K562 (cell line): ENCODE data around the gene TSPAN15. TPM values are rescaled to one million over a fixed set of nuclear protein-coding genes. Genes with fewer than 3 reads are reported as not detected.

Source experiments
- BHLHE40 ChIP-seq: IDR thresholded peaks from 2 replicates; pipeline ENCODE4 v1.6.1; 2011; ENCODE audit warnings: low read length, improper control_type of control experiment
- C11orf30 ChIP-seq: fragments of 450-650 bp; IDR thresholded peaks from 2 replicates; pipeline ENCODE4 v1.6.1; 2016; ENCODE audit warnings: low read depth, mild to moderate bottlenecking
- JUND ChIP-seq, 2 experiments: IDR thresholded peaks; 2 replicates in 1 of 2; 3 replicates in 1 of 2; pipeline ENCODE4 v1.6.1; 2011; ENCODE audit warnings: borderline replicate concordance in 2 of 2, low read depth in 2 of 2, low read length in 2 of 2, improper control_type of control experiment in 1 of 2, missing biosample characterization in 1 of 2, missing genetic modification characterization in 1 of 2, missing genetic modification reagents in 1 of 2
- MAFF ChIP-seq: IDR thresholded peaks from 2 replicates; pipeline ENCODE4 v1.6.1; 2012; ENCODE audit warnings: low read length, improper control_type of control experiment
- MEIS2 ChIP-seq: fragments of 450-650 bp; IDR thresholded peaks from 2 replicates; pipeline ENCODE4 v1.6.1; 2014; ENCODE audit warnings: mild to moderate bottlenecking; ENCODE audit not compliant: partially characterized antibody
- MXI1 ChIP-seq: IDR thresholded peaks from 2 replicates; pipeline ENCODE4 v1.6.1; 2011; ENCODE audit warnings: low read depth, mild to moderate bottlenecking, improper control_type of control experiment, low read length
- NFE2 ChIP-seq: IDR thresholded peaks from 2 replicates; pipeline ENCODE4 v1.6.1; 2014; ENCODE audit warnings: antibody characterized with exemption, low read depth
- RCOR1 ChIP-seq, 2 experiments: IDR thresholded peaks; 2 replicates each; pipeline ENCODE4 v1.6.1; 2012; ENCODE audit warnings: low read depth in 2 of 2, low read length in 2 of 2, borderline replicate concordance in 1 of 2, improper control_type of control experiment in 1 of 2
- SMARCA5 ChIP-seq: fragments of 450-650 bp; IDR thresholded peaks from 2 replicates; pipeline ENCODE4 v1.6.1; 2016
- ZNF316 ChIP-seq: fragments of 450-650 bp; IDR thresholded peaks from 2 replicates; pipeline ENCODE4 v1.6.1; 2016
- polyA plus RNA-seq, 8 experiments: library from polyadenylated mRNA; depleted of rRNA in 4 of 8; stranded (reverse) in 5 of 8; unstranded in 3 of 8; fragments of >200 nt; fragmentation: Nextera tagmentation in 2 of 8; fragmentation: Illumina TruSeq in 1 of 8; extraction: Ambion mirVana in 2 of 8; extraction: Trizol in 1 of 8; gene quantifications; 2 replicates each; pipeline versions ENCODE4 v1.2.1 to v1.2.3, GENCODE V29; 2011 to 2014; ENCODE audit warnings: inconsistent platforms in 1 of 8, missing spikeins in 1 of 8
- total RNA-seq, 7 experiments: library from RNA; depleted of rRNA in 6 of 7; stranded (reverse); fragments of >200 nt in 6 of 7; fragmentation: Illumina TruSeq in 2 of 7; extraction: Trizol in 2 of 7; gene quantifications; 2 replicates each; pipeline versions ENCODE4 v1.2.1 to v1.2.3, GENCODE V29; 2011 to 2021; ENCODE audit warnings: low replicate concordance in 1 of 7
- TF ChIP-seq, protein P1 (sequence below): fragments of 200-800 bp; sonication (Bioruptor generic); IDR thresholded peaks from 2 replicates; pipeline ENCODE4 v1.6.1; 2017; ENCODE audit warnings: missing genetic modification characterization, missing compliant biosample characterization
- TF ChIP-seq, protein P2 (sequence below), 3 experiments: fragments of 200-800 bp in 1 of 3; fragments of 250-450 bp in 1 of 3; fragments of 450-650 bp in 1 of 3; sonication (Bioruptor Pico) in 1 of 3; sonication (Bioruptor generic) in 1 of 3; formaldehyde crosslinking in 1 of 3; IDR thresholded peaks; 2 replicates each; pipeline versions ENCODE4 v1.6.1 to v1.8.0; 2016 to 2022; ENCODE audit warnings: mild to moderate bottlenecking in 2 of 3, missing genetic modification characterization in 2 of 3, missing compliant biosample characterization in 1 of 3, moderate library complexity in 1 of 3
- TF ChIP-seq, protein P3 (sequence below), 2 experiments: IDR thresholded peaks; 2 replicates each; pipeline ENCODE4 v1.6.1; 2011; ENCODE audit warnings: borderline replicate concordance in 1 of 2, control low read depth in 1 of 2, low read depth in 1 of 2, low read length in 1 of 2, mild to moderate bottlenecking in 1 of 2, mixed read lengths in 1 of 2, moderate library complexity in 1 of 2; ENCODE audit not compliant: insufficient read depth in 1 of 2, insufficient read length in 1 of 2, poor library complexity in 1 of 2, severe bottlenecking in 1 of 2; ENCODE audit errors: extremely low read depth in 1 of 2
- TF ChIP-seq, protein P4 (sequence below): IDR thresholded peaks from 2 replicates; pipeline ENCODE4 v1.6.1; 2014; ENCODE audit warnings: antibody characterized with exemption
- TF ChIP-seq, protein P5 (sequence below): fragments of 250-450 bp; sonication (Bioruptor Pico); IDR thresholded peaks from 2 replicates; pipeline ENCODE4 v1.4.0; 2020

TSPAN15 gene
- total and polyA plus RNA-seq, 9 of the 15 experiments (the other 6 are each of a cell fraction or from before 2014, with no cell fraction given), result 0.33 to 1.0 (median 0.45) TPM; not detected in 2

DNA sequence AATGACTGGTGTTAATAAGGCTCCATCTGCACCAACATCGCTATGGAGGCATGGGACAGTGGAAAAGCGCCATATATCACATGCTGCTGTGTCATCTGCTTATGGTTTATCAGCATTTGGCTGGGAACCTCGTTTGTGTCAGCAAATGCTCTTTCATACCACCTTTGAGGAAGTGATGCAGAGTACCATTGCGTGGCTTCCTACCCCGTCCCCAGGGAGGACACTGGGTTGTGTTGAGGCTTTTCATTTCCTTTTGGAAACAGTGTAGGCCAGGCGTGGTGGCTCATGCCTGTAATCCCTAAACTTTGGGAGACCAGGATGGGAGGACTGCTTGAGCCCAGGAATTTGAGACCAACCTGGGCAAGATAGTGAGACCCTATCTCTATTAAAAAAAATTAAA lies 41.3 kb upstream of the TSPAN15 start (continued):
- TF ChIP-seq, protein P1, sequence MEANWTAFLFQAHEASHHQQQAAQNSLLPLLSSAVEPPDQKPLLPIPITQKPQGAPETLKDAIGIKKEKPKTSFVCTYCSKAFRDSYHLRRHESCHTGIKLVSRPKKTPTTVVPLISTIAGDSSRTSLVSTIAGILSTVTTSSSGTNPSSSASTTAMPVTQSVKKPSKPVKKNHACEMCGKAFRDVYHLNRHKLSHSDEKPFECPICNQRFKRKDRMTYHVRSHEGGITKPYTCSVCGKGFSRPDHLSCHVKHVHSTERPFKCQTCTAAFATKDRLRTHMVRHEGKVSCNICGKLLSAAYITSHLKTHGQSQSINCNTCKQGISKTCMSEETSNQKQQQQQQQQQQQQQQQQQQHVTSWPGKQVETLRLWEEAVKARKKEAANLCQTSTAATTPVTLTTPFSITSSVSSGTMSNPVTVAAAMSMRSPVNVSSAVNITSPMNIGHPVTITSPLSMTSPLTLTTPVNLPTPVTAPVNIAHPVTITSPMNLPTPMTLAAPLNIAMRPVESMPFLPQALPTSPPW (CRISPR knock-in tag), result 0 out of 2 replicates have a peak, but pooled peaks have one; percentile 23
- TF ChIP-seq SMARCA5, result 0 out of 2 replicates have a peak, but pooled peaks have one; percentile 24
- peak; percentile 73; the same call in 1 of the 2 replicates for TF ChIP-seq JUND (IDR thresholded peaks at IDR 0.05; ENCODE audit: borderline replicate concordance, low read depth, low read length)
- peak; percentile 48; the same call in 1 of the 3 replicates for TF ChIP-seq JUND (tag; IDR thresholded peaks at IDR 0.05; ENCODE audit: borderline replicate concordance, low read depth, low read length)
- 0 out of 2 replicates have a peak, but pooled peaks have one; percentile 30 for TF ChIP-seq BHLHE40
- TF ChIP-seq MAFF, result peak; percentile 55; the same call in 1 of the 2 replicates
- TF ChIP-seq NFE2, result peak; percentile 84
- TF ChIP-seq, protein P2, sequence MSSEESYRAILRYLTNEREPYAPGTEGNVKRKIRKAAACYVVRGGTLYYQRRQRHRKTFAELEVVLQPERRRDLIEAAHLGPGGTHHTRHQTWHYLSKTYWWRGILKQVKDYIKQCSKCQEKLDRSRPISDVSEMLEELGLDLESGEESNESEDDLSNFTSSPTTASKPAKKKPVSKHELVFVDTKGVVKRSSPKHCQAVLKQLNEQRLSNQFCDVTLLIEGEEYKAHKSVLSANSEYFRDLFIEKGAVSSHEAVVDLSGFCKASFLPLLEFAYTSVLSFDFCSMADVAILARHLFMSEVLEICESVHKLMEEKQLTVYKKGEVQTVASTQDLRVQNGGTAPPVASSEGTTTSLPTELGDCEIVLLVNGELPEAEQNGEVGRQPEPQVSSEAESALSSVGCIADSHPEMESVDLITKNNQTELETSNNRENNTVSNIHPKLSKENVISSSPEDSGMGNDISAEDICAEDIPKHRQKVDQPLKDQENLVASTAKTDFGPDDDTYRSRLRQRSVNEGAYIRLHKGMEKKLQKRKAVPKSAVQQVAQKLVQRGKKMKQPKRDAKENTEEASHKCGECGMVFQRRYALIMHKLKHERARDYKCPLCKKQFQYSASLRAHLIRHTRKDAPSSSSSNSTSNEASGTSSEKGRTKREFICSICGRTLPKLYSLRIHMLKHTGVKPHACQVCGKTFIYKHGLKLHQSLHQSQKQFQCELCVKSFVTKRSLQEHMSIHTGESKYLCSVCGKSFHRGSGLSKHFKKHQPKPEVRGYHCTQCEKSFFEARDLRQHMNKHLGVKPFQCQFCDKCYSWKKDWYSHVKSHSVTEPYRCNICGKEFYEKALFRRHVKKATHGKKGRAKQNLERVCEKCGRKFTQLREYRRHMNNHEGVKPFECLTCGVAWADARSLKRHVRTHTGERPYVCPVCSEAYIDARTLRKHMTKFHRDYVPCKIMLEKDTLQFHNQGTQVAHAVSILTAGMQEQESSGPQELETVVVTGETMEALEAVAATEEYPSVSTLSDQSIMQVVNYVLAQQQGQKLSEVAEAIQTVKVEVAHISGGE (CRISPR knock-in tag; IDR thresholded peaks at IDR 0.05), result peak in 1 of 3 experiments; percentile 39; a peak in 1 of 6 replicates
- TF ChIP-seq ZNF316, result peak; percentile 50
- TF ChIP-seq, protein P3, sequence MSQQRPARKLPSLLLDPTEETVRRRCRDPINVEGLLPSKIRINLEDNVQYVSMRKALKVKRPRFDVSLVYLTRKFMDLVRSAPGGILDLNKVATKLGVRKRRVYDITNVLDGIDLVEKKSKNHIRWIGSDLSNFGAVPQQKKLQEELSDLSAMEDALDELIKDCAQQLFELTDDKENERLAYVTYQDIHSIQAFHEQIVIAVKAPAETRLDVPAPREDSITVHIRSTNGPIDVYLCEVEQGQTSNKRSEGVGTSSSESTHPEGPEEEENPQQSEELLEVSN (IDR thresholded peaks at IDR 0.05; ENCODE audit: borderline replicate concordance in 1 of 2, extremely low read depth in 1 of 2, insufficient read depth in 1 of 2, insufficient read length in 1 of 2, low read depth in 1 of 2, low read length in 1 of 2, poor library complexity in 1 of 2, severe bottlenecking in 1 of 2), result peak in 1 of 2 experiments; percentile 54
- TF ChIP-seq MXI1, result no peak
- TF ChIP-seq MEIS2, result peak; percentile 80
- TF ChIP-seq, protein P4, sequence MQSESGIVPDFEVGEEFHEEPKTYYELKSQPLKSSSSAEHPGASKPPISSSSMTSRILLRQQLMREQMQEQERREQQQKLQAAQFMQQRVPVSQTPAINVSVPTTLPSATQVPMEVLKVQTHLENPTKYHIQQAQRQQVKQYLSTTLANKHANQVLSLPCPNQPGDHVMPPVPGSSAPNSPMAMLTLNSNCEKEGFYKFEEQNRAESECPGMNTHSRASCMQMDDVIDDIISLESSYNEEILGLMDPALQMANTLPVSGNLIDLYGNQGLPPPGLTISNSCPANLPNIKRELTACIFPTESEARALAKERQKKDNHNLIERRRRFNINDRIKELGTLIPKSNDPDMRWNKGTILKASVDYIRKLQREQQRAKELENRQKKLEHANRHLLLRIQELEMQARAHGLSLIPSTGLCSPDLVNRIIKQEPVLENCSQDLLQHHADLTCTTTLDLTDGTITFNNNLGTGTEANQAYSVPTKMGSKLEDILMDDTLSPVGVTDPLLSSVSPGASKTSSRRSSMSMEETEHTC, result 0 out of 2 replicates have a peak, but pooled peaks have one; percentile 57
- TF ChIP-seq C11orf30, result peak; percentile 61
- TF ChIP-seq RCOR1 (IDR thresholded peaks at IDR 0.05; ENCODE audit: borderline replicate concordance in 1 of 2, low read depth in 2 of 2, low read length in 2 of 2), result peak in 1 of 2 experiments; percentile 65; a peak in 2 of 4 replicates
- TF ChIP-seq, protein P5, sequence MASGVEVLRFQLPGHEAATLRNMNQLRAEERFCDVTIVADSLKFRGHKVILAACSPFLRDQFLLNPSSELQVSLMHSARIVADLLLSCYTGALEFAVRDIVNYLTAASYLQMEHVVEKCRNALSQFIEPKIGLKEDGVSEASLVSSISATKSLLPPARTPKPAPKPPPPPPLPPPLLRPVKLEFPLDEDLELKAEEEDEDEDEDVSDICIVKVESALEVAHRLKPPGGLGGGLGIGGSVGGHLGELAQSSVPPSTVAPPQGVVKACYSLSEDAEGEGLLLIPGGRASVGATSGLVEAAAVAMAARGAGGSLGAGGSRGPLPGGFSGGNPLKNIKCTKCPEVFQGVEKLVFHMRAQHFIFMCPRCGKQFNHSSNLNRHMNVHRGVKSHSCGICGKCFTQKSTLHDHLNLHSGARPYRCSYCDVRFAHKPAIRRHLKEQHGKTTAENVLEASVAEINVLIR, result 0 out of 2 replicates have a peak, but pooled peaks have one; percentile 35
